GM10266 (cell line): Measurements from ENCODE around the gene SUN5.
A peak's percentile ranks its signal among the peaks of the same experiment; 100 is the strongest.
"Not testable (repeated sequence)": the region's sequence is repeated elsewhere in the genome, so short reads cannot be mapped to it uniquely, and the experiment has no call there.

Source experiments
- DNase-seq: peaks from one replicate; pipeline ENCODE4 v3.0.0; 2012; ENCODE audit errors: extremely low spot score
- CTCF ChIP-seq: IDR thresholded peaks from 2 replicates; pipeline ENCODE4 v1.5.1; 2012; ENCODE audit warnings: mild to moderate bottlenecking, low read depth; ENCODE audit not compliant: control insufficient read depth, insufficient read depth; ENCODE audit errors: missing control alignments

The SUN5 gene

GRCh38 chr20:32977281-32978008, 26.8 kb downstream of the SUN5 start:
- no peak for TF ChIP-seq CTCF
- DNase-seq, result no peak

- no peak for TF ChIP-seq CTCF
- no peak for DNase-seq
Observed at GRCh38 chr20:32976746-32977145, 27.5 kb downstream of the SUN5 start.

- DNase-seq, result no peak
- no peak for TF ChIP-seq CTCF
Observed at GRCh38 chr20:32975698-32976674, 28.2 kb downstream of the SUN5 start.

- DNase-seq, result not testable (repeated sequence)
Observed at GRCh38 chr20:32975121-32975520, 29.1 kb downstream of the SUN5 start.

GRCh38 chr20:32974204-32975064, 29.8 kb downstream of the SUN5 start:
- DNase-seq, result not testable (repeated sequence)

- no peak for DNase-seq
- no peak for TF ChIP-seq CTCF
Observed at GRCh38 chr20:32973077-32973717, 31.0 kb downstream of the SUN5 start.

GRCh38 chr20:32972181-32973076, 31.8 kb downstream of the SUN5 start:
- TF ChIP-seq CTCF, result no peak
- DNase-seq, result peak; percentile 83
